HepG2 (cell line): Measurements from ENCODE around the gene ZNF221. TPM values are rescaled to one million over a fixed set of nuclear protein-coding genes. Genes with fewer than 3 reads are reported as not detected.

Source experiments
- ELF3 ChIP-seq: IDR thresholded peaks from 2 replicates; pipeline ENCODE4 v1.6.1; 2016; ENCODE audit warnings: missing genetic modification reagents, missing compliant biosample characterization
- KDM4B ChIP-seq: sonication (generic); formaldehyde crosslinking; IDR thresholded peaks from 2 replicates; pipeline ENCODE4 v1.4.0; 2020; ENCODE audit warnings: missing genetic modification reagents
- NFIB ChIP-seq: sonication (generic); formaldehyde crosslinking; IDR thresholded peaks from 2 replicates; pipeline ENCODE4 v1.9.0; 2021; ENCODE audit warnings: missing genetic modification reagents, mild to moderate bottlenecking, borderline replicate concordance
- RXRB ChIP-seq: IDR thresholded peaks from 2 replicates; pipeline ENCODE4 v1.6.1; 2016; ENCODE audit warnings: borderline replicate concordance, missing genetic modification reagents, missing compliant biosample characterization
- SIN3A ChIP-seq: IDR thresholded peaks from 2 replicates; pipeline ENCODE4 v1.6.1; 2011; ENCODE audit warnings: low read depth, mild to moderate bottlenecking, control low read depth, low read length, borderline replicate concordance
- SOX6 ChIP-seq, 2 experiments: fragments of 450-650 bp in 1 of 2; sonication (generic) in 1 of 2; formaldehyde crosslinking in 1 of 2; IDR thresholded peaks; 2 replicates each; pipeline versions ENCODE4 v1.4.0 to v1.6.1; 2017 to 2020; ENCODE audit warnings: antibody characterized with exemption in 1 of 2, mild to moderate bottlenecking in 1 of 2, missing genetic modification reagents in 1 of 2
- SP5 ChIP-seq: IDR thresholded peaks from 2 replicates; pipeline ENCODE4 v1.6.1; 2016; ENCODE audit warnings: low read depth, borderline replicate concordance
- SUZ12 ChIP-seq: fragments of 150-350 bp; IDR thresholded peaks from 2 replicates; pipeline ENCODE4 v1.6.1; 2014; ENCODE audit warnings: low read depth, low read length
- TEAD3 ChIP-seq: optimal IDR thresholded peaks from 2 replicates; pipeline ENCODE3; 2016; ENCODE audit warnings: borderline replicate concordance
- ZNF101 ChIP-seq: sonication (generic); formaldehyde crosslinking; IDR thresholded peaks from 2 replicates; pipeline ENCODE4 v1.4.0; 2020; ENCODE audit warnings: mild to moderate bottlenecking, low read depth, missing genetic modification reagents, borderline replicate concordance
- ZNF121 ChIP-seq: sonication (generic); formaldehyde crosslinking; IDR thresholded peaks from 2 replicates; pipeline ENCODE4 v1.5.0; 2020; ENCODE audit warnings: mild to moderate bottlenecking, missing genetic modification reagents
- ZNF251 ChIP-seq: sonication (generic); formaldehyde crosslinking; IDR thresholded peaks from 2 replicates; pipeline ENCODE4 v1.9.0; 2021; ENCODE audit warnings: mild to moderate bottlenecking, missing genetic modification reagents
- ZNF382 ChIP-seq: sonication (generic); formaldehyde crosslinking; IDR thresholded peaks from 2 replicates; pipeline ENCODE4 v1.5.0; 2020; ENCODE audit warnings: missing genetic modification reagents, mild to moderate bottlenecking, borderline replicate concordance
- ZNF430 ChIP-seq: sonication (generic); formaldehyde crosslinking; IDR thresholded peaks from 2 replicates; pipeline ENCODE4 v1.9.0; 2021; ENCODE audit warnings: mild to moderate bottlenecking, missing genetic modification reagents
- ZNF773 ChIP-seq: sonication (generic); formaldehyde crosslinking; IDR thresholded peaks from 2 replicates; pipeline ENCODE4 v1.4.0; 2020; ENCODE audit warnings: missing genetic modification reagents, borderline replicate concordance
- ZNF883 ChIP-seq: sonication (generic); formaldehyde crosslinking; IDR thresholded peaks from 2 replicates; pipeline ENCODE4 v1.5.1; 2020; ENCODE audit warnings: mild to moderate bottlenecking, missing genetic modification reagents; ENCODE audit errors: not compliant biosample characterization
- polyA plus RNA-seq, 8 experiments: library from polyadenylated mRNA; depleted of rRNA in 3 of 8; stranded (reverse) in 7 of 8; unstranded in 1 of 8; fragments of >200 nt; fragmentation: Illumina TruSeq in 4 of 8; extraction: Trizol in 4 of 8; gene quantifications; 2 replicates each; pipeline versions ENCODE4 v1.2.1 to v1.2.3, GENCODE V29; 2011 to 2016; ENCODE audit warnings: low read depth in 4 of 8, missing spikeins in 1 of 8, mixed read lengths in 1 of 8; ENCODE audit not compliant: insufficient read depth in 1 of 8
- total RNA-seq, 5 experiments: library from RNA; depleted of rRNA; stranded (reverse); fragments of >200 nt; fragmentation: Illumina TruSeq; extraction: Trizol; gene quantifications; 2 replicates each; pipeline ENCODE4 v1.2.3, GENCODE V29; 2016; ENCODE audit warnings: low read depth in 1 of 5
- TF ChIP-seq, protein P1 (sequence below): sonication (generic); formaldehyde crosslinking; IDR thresholded peaks from 2 replicates; pipeline ENCODE4 v1.5.1; 2020; ENCODE audit warnings: missing genetic modification reagents, mild to moderate bottlenecking, borderline replicate concordance
- TF ChIP-seq, protein P2 (sequence below): sonication (generic); formaldehyde crosslinking; IDR thresholded peaks from 2 replicates; pipeline ENCODE4 v1.8.1; 2022; ENCODE audit warnings: low read depth, mild to moderate bottlenecking, missing genetic modification reagents
- TF ChIP-seq, protein P3 (sequence below): sonication (generic); formaldehyde crosslinking; IDR thresholded peaks from 2 replicates; pipeline ENCODE4 v1.4.0; 2020; ENCODE audit warnings: missing genetic modification reagents

The ZNF221 gene
- total and polyA plus RNA-seq, 2 of the 13 experiments (the other 11 are each of a cell fraction or from before 2014, with no cell fraction given) = 0.48 to 3.4 TPM

DNA sequence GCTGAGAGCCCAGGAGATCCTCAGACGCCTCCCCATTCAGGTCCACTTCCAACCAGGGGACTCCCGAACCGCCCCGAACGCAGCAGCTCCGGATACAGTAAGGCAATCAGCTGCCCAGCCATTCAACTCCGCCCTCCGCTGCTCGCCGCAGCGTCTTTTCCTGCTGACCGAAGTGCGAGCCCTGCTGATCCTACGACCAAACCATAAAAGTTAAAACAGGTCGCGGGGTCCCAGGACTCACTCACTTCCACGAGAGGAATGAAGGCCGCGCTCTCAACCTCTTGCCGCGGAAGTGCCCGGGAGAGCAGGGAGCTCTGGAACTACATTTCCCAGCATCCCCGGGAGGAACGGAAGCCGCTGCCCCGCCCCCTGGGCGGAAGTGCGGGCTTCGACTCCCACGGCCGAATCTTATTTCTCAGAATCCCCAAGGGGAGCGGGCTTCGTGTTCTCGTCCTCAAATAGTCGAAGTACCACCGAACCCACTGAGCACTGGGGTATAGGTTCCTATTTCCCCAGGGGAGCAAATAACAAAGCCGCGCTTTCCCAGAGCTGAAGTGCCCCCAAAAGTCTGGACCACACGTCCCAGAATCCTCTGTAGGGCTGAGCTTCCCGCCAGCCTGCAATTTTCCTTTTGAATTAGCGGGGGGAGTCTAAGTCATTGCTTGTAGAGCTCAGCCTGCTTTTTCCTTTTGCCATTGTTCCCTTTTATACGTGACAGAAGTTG lies 15.9 kb upstream of the ZNF221 start, which contains the start of gene ZNF45 (continued):
- TF ChIP-seq SIN3A (0 out of 2 replicates have a peak, but pooled peaks have one; percentile 38), SUZ12 (peak; percentile 67), SP5 (CRISPR knock-in tag) (peak; percentile 91), KDM4B (CRISPR knock-in tag) (no peak), ZNF382 (CRISPR knock-in tag) (no peak), NFIB (no peak), ZNF430 (CRISPR knock-in tag) (peak; percentile 70), ZNF101 (CRISPR knock-in tag) (no peak), SOX6 (IDR thresholded peaks at IDR 0.05) (no peak), SOX6 (CRISPR knock-in tag; IDR thresholded peaks at IDR 0.05) (peak; percentile 44), TEAD3 (CRISPR knock-in tag) (peak; percentile 56), ZNF883 (CRISPR knock-in tag) (no peak), ZNF773 (no peak), ELF3 (CRISPR knock-in tag) (peak; percentile 56), RXRB (CRISPR knock-in tag) (no peak), ZNF121 (CRISPR knock-in tag) (no peak), ZNF251 (no peak)
- TF ChIP-seq, protein P1, sequence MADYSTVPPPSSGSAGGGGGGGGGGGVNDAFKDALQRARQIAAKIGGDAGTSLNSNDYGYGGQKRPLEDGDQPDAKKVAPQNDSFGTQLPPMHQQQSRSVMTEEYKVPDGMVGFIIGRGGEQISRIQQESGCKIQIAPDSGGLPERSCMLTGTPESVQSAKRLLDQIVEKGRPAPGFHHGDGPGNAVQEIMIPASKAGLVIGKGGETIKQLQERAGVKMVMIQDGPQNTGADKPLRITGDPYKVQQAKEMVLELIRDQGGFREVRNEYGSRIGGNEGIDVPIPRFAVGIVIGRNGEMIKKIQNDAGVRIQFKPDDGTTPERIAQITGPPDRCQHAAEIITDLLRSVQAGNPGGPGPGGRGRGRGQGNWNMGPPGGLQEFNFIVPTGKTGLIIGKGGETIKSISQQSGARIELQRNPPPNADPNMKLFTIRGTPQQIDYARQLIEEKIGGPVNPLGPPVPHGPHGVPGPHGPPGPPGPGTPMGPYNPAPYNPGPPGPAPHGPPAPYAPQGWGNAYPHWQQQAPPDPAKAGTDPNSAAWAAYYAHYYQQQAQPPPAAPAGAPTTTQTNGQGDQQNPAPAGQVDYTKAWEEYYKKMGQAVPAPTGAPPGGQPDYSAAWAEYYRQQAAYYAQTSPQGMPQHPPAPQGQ (CRISPR knock-in tag) = no peak
- TF ChIP-seq, protein P2, sequence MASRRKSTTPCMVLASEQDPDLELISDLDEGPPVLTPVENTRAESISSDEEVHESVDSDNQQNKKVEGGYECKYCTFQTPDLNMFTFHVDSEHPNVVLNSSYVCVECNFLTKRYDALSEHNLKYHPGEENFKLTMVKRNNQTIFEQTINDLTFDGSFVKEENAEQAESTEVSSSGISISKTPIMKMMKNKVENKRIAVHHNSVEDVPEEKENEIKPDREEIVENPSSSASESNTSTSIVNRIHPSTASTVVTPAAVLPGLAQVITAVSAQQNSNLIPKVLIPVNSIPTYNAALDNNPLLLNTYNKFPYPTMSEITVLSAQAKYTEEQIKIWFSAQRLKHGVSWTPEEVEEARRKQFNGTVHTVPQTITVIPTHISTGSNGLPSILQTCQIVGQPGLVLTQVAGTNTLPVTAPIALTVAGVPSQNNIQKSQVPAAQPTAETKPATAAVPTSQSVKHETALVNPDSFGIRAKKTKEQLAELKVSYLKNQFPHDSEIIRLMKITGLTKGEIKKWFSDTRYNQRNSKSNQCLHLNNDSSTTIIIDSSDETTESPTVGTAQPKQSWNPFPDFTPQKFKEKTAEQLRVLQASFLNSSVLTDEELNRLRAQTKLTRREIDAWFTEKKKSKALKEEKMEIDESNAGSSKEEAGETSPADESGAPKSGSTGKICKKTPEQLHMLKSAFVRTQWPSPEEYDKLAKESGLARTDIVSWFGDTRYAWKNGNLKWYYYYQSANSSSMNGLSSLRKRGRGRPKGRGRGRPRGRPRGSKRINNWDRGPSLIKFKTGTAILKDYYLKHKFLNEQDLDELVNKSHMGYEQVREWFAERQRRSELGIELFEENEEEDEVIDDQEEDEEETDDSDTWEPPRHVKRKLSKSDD (CRISPR knock-in tag) = no peak
- TF ChIP-seq, protein P3, sequence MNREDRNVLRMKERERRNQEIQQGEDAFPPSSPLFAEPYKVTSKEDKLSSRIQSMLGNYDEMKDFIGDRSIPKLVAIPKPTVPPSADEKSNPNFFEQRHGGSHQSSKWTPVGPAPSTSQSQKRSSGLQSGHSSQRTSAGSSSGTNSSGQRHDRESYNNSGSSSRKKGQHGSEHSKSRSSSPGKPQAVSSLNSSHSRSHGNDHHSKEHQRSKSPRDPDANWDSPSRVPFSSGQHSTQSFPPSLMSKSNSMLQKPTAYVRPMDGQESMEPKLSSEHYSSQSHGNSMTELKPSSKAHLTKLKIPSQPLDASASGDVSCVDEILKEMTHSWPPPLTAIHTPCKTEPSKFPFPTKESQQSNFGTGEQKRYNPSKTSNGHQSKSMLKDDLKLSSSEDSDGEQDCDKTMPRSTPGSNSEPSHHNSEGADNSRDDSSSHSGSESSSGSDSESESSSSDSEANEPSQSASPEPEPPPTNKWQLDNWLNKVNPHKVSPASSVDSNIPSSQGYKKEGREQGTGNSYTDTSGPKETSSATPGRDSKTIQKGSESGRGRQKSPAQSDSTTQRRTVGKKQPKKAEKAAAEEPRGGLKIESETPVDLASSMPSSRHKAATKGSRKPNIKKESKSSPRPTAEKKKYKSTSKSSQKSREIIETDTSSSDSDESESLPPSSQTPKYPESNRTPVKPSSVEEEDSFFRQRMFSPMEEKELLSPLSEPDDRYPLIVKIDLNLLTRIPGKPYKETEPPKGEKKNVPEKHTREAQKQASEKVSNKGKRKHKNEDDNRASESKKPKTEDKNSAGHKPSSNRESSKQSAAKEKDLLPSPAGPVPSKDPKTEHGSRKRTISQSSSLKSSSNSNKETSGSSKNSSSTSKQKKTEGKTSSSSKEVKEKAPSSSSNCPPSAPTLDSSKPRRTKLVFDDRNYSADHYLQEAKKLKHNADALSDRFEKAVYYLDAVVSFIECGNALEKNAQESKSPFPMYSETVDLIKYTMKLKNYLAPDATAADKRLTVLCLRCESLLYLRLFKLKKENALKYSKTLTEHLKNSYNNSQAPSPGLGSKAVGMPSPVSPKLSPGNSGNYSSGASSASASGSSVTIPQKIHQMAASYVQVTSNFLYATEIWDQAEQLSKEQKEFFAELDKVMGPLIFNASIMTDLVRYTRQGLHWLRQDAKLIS (CRISPR knock-in tag) = no peak
